ENCODE data around the gene IL2RG. TPM values are rescaled to one million over a fixed set of nuclear protein-coding genes. Genes with fewer than 3 reads are reported as not detected.
A peak's percentile ranks its signal among the peaks of the same experiment; 100 is the strongest.

Gene IL2RG
- 10 to 100 TPM in 1 of 3 donors, 1 to 10 TPM in 2; 5.1 to 10.8 (median 8.0) TPM for total RNA-seq

DNA sequence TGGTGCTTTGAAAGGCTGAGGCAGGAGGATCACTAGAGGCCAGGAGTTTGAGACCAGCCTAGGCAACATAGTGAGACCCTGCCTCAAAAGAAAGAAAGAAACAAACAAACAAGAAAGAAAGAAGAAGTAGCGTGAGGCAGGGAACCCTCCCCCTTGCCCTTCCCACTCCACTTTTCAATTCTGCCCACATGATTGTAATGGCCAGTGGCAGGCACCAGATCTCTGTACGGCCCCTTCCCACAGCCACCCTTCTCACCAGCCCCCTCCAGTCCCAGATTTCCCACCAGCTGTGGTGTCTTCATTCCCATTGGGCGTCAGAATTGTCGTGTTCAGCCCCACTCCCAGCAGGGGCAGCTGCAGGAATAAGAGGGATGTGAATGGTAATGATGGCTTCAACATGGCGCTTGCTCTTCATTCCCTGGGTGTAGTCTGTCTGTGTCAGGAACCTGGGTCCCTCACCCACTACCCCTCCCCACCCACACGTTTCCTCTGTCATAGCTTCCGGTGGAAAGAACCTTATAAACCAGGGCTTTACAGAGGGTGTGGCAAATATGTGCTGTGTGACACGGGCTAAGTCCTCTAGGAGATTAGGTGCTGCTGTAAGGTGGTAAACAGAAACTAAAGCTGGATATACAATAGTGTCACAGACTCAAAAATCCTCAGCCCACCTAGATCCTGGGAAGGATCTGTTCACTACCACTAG lies at the start of gene IL2RG:
IL2RG (minus strand) TSS at position 437 of the 703 bp plus-strand sequence; CDS start at position 399, 38 bp downstream.
- peak within 1 kb of the TSS in 1 of 3 donors; percentile 21 for H3K4me3 ChIP-seq
- H3K36me3 ChIP-seq = no peaks in the 10 kb centered on the region
- no peaks in the 10 kb centered on the region for H3K4me1 ChIP-seq
- H3K27ac ChIP-seq = no peak within 1 kb of the TSS
- TF ChIP-seq POLR2AphosphoS5 (IDR thresholded peaks at IDR 0.05) (no peak), POLR2A (IDR thresholded peaks at IDR 0.05) (no peak)
- TF ChIP-seq, protein P1, sequence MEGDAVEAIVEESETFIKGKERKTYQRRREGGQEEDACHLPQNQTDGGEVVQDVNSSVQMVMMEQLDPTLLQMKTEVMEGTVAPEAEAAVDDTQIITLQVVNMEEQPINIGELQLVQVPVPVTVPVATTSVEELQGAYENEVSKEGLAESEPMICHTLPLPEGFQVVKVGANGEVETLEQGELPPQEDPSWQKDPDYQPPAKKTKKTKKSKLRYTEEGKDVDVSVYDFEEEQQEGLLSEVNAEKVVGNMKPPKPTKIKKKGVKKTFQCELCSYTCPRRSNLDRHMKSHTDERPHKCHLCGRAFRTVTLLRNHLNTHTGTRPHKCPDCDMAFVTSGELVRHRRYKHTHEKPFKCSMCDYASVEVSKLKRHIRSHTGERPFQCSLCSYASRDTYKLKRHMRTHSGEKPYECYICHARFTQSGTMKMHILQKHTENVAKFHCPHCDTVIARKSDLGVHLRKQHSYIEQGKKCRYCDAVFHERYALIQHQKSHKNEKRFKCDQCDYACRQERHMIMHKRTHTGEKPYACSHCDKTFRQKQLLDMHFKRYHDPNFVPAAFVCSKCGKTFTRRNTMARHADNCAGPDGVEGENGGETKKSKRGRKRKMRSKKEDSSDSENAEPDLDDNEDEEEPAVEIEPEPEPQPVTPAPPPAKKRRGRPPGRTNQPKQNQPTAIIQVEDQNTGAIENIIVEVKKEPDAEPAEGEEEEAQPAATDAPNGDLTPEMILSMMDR (IDR thresholded peaks at IDR 0.05) = no peak
- intact Hi-C loops (cut with DNase I; ENCODE audit: low total_unique reads) = no loop called here
- H3K27me3 ChIP-seq = peaks cover 0 to 45% of the 10 kb centered on the region in 2 donors
- H3K9me3 ChIP-seq = no peaks in the 10 kb centered on the region
- no peak for DNase-seq (ENCODE audit: low spot score in 2 of 2)

DNA sequence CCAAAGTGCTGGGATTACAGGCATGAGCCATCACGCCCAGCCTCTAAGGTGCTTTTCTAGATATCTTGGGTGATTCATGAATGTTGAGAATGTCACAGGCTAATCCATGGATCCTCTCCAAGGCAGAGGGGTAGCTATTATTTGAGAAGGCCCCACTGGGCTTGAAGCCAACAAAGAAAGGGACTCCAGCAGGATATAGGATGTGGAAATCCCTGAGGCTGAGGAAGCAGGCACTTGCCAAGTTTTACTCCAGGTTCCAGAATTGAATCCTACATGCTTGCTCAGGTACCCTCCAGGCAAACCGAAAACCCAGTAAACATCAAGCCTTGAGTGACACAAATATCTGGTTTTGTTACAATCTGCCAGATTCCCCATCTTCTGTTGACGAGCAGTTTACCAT lies 49.1 kb upstream of the IL2RG start:
- no peak for DNase-seq (ENCODE audit: low spot score in 2 of 2)
- TF ChIP-seq, protein P1 (IDR thresholded peaks at IDR 0.05) = no peak
- no peak for TF ChIP-seq POLR2A (IDR thresholded peaks at IDR 0.05)
- TF ChIP-seq POLR2AphosphoS5 (IDR thresholded peaks at IDR 0.05) = no peak
- intact Hi-C loops (cut with DNase I; ENCODE audit: low total_unique reads) = no loop called here

DNA sequence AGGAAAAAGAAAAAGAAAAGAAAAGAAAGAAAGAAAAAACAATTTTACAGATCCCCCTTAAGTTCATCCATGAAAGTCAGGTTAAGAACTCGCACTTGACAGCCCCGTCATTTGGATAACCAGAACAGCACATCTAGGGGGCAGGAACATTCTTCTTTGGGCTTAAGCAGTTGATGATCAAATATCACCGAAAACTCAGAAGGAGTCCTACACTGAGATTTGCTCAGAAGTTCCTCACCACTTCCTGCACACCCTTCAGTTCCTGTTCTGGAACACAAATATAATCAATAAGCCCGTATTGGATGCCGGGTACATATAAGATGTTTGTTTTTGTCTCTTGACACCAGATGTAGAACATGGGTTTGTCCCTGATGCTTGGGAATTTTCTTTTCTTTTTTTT lies 48.0 kb upstream of the IL2RG start:
- intact Hi-C loops (cut with DNase I; ENCODE audit: low total_unique reads) = no loop called here
- H3K36me3 ChIP-seq = no peaks in the 10 kb centered on the region
- TF ChIP-seq POLR2AphosphoS5 (IDR thresholded peaks at IDR 0.05) (no peak), POLR2A (IDR thresholded peaks at IDR 0.05) (no peak)
- TF ChIP-seq, protein P1 (IDR thresholded peaks at IDR 0.05) = no peak
- H3K27me3 ChIP-seq = peaks cover 0 to 55% of the 10 kb centered on the region in 2 donors
- H3K9me3 ChIP-seq = no peaks in the 10 kb centered on the region
- H3K27ac ChIP-seq = no peak overlapping the region
- no peaks in the 10 kb centered on the region for H3K4me1 ChIP-seq
- no peak overlapping the region for H3K4me3 ChIP-seq
- no peak for DNase-seq (ENCODE audit: low spot score in 2 of 2)

More for the DNA sequence above, 49.1 kb upstream of the IL2RG start:
- no peak overlapping the region for H3K4me3 ChIP-seq
- peaks cover 0 to 53% of the 10 kb centered on the region in 2 donors for H3K27me3 ChIP-seq
- H3K36me3 ChIP-seq = no peaks in the 10 kb centered on the region
- H3K9me3 ChIP-seq = no peaks in the 10 kb centered on the region
- H3K27ac ChIP-seq = no peak overlapping the region
- H3K4me1 ChIP-seq = no peaks in the 10 kb centered on the region

DNA sequence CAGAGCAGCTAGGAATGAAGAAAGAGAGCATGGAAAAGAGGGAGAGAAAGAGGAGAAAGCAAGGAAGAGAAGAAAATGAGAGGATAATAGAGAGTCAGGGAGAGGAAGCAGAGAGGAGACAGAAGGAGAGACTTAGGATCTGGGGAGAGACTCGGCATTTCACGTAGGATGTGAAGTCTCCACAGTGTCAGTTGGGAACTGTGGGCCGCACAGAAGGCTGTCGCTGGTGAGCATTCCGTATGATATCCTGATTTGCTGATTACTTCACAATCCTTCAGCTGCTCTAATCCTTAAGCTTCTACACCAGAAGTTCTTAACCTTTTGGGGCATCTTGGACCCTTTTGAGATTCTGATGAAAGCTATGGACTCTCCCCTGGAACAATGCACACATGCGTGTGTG lies 47.2 kb upstream of the IL2RG start:
- Histone ChIP-seq H3K36me3 (no peaks in the 10 kb centered on the region), H3K27ac (no peak overlapping the region), H3K27me3 (peaks cover 0 to 55% of the 10 kb centered on the region in 2 donors), H3K9me3 (no peaks in the 10 kb centered on the region), H3K4me3 (no peak overlapping the region), H3K4me1 (no peaks in the 10 kb centered on the region)
- TF ChIP-seq POLR2AphosphoS5 (IDR thresholded peaks at IDR 0.05) (no peak), POLR2A (IDR thresholded peaks at IDR 0.05) (no peak)
- TF ChIP-seq, protein P1 (IDR thresholded peaks at IDR 0.05) = no peak
- intact Hi-C loops (cut with DNase I; ENCODE audit: low total_unique reads) = no loop called here
- no peak for DNase-seq (ENCODE audit: low spot score in 2 of 2)

DNA sequence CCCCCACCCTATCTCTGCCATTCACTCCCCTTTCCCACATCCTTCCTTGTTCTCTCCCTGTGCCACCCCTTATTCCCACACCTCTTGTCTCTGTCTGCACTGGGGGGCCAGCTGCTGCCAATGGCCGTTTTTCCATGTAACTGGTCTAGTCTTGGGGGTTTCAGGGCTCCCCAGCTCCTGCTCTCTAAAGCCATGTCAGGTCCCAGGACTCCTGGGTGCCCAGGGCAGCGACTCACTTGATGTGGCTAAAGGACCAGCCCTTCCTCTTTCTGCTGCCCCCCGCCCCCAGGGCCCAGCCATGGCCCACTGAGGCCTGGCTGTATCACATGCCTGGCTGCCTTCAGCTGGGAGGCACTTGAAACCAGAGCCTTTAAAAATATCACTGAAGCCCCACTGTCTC lies 43.3 kb upstream of the IL2RG start:
- no peak overlapping the region for H3K4me3 ChIP-seq
- no peaks in the 10 kb centered on the region for H3K9me3 ChIP-seq
- no peak for DNase-seq (ENCODE audit: low spot score in 2 of 2)
- H3K27me3 ChIP-seq = peaks cover 0 to 54% of the 10 kb centered on the region in 2 donors
- intact Hi-C loops (cut with DNase I; ENCODE audit: low total_unique reads) = no loop called here
- no peaks in the 10 kb centered on the region for H3K4me1 ChIP-seq
- H3K27ac ChIP-seq = no peak overlapping the region
- TF ChIP-seq POLR2A (IDR thresholded peaks at IDR 0.05) (no peak), POLR2AphosphoS5 (IDR thresholded peaks at IDR 0.05) (no peak)
- TF ChIP-seq, protein P1 (IDR thresholded peaks at IDR 0.05) = no peak
- no peaks in the 10 kb centered on the region for H3K36me3 ChIP-seq
